Measurements from ENCODE around the gene SV2B. TPM values are rescaled to one million over a fixed set of nuclear protein-coding genes. Genes with fewer than 3 reads are reported as not detected.
A peak's percentile ranks its signal among the peaks of the same experiment; 100 is the strongest.

The SV2B gene
- total RNA-seq, 1 experiment from 2014 or later, result 1.4 TPM

GRCh38 chr15:91283155-91283554 is 183.1 kb downstream of the SV2B start:
- POLR2A ChIA-PET, result no interaction called here
- Mint-ChIP-seq H3K36me3 (no peaks in the 10 kb centered on the region), H3K4me1 (no peaks in the 10 kb centered on the region), H3K27ac (no peak overlapping the region), H3K4me3 (no peak overlapping the region), H3K27me3 (ENCODE audit: low read depth) (no peaks in the 10 kb centered on the region), H3K9me3 (no peaks in the 10 kb centered on the region)
- DNase-seq (ENCODE audit: low spot score) (no peak), ATAC-seq (no peak)
- CTCF ChIA-PET, result interaction anchor here (2.5 kb wide), 1 partner anchor 11 kb away, joined by 11 read pairs; no protein-coding TSS in a partner anchor
- TF ChIP-seq ATF3 (CRISPR knock-in tag; conservative IDR thresholded peaks at IDR 0.05) (no peak), NR3C1 (CRISPR knock-in tag; conservative IDR thresholded peaks at IDR 0.05; ENCODE audit: low read depth) (no peak), FOXP1 (CRISPR knock-in tag; IDR thresholded peaks at IDR 0.05; ENCODE audit: borderline replicate concordance) (no peak), SOX15 (CRISPR knock-in tag; IDR thresholded peaks at IDR 0.05) (no peak)

DNA sequence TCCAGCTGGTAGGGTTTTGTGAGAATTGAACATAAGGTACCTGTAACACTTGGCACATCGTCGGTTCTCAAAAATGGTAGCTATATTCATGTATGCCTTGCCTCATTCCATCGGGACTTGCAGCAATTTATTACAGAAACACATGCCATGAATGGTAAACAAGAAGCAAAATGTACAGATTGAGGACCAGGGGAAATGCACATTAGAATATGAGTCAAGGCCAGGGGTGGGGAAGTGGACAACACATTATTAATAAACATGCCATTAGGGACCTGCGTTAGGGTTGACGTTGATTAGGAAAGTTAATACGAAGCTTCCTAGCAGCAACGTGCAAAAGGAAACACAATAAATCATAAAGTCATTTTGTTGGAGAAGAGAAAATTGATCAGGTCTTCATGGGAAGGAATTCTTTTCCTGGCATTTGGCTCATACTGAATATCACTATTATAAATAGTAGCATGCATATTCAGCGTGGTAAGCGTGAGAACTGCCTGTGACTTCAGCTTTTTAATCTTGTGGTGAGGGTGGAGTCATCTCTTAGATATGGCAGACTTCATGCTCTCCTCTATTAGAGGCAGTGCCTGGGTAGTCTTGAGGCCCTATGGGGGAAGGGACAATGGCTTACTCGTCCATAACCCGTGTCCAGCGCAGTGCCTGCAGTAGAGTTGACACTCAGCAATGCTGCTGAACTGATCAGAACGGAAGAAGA is 184.9 kb downstream of the SV2B start:
- Mint-ChIP-seq H3K27ac (no peak overlapping the region), H3K4me3 (no peak overlapping the region), H3K9me3 (no peaks in the 10 kb centered on the region), H3K36me3 (no peaks in the 10 kb centered on the region), H3K27me3 (ENCODE audit: low read depth) (no peaks in the 10 kb centered on the region), H3K4me1 (0 out of 2 replicates have a peak, but pooled peaks cover 2% of the 10 kb centered on the region)
- CTCF ChIA-PET, result interaction anchor here (0.9 to 1.0 kb wide), 2 partner anchors 16 to 38 kb away, joined by 3 to 4 read pairs; no protein-coding TSS in a partner anchor
- POLR2A ChIA-PET, result no interaction called here
- ATAC-seq (no peak), DNase-seq (ENCODE audit: low spot score) (no peak)
- no peak for TF ChIP-seq NFYB (CRISPR knock-in tag; conservative IDR thresholded peaks at IDR 0.05; ENCODE audit: low read depth)
- no peak for TF ChIP-seq HMGA2 (CRISPR knock-in tag; IDR thresholded peaks at IDR 0.05)
- TF ChIP-seq IRF1 (CRISPR knock-in tag; IDR thresholded peaks at IDR 0.05), result no peak
- no peak for TF ChIP-seq RELA (CRISPR knock-in tag; IDR thresholded peaks at IDR 0.05; ENCODE audit: borderline replicate concordance)
- no peak for TF ChIP-seq ERG (CRISPR knock-in tag; IDR thresholded peaks at IDR 0.05)
- no peak for TF ChIP-seq ATF3 (CRISPR knock-in tag; conservative IDR thresholded peaks at IDR 0.05)
- TF ChIP-seq FOXP1 (CRISPR knock-in tag; IDR thresholded peaks at IDR 0.05; ENCODE audit: borderline replicate concordance), result no peak
- TF ChIP-seq ZNF512 (CRISPR knock-in tag; IDR thresholded peaks at IDR 0.05; ENCODE audit: borderline replicate concordance), result no peak

DNA sequence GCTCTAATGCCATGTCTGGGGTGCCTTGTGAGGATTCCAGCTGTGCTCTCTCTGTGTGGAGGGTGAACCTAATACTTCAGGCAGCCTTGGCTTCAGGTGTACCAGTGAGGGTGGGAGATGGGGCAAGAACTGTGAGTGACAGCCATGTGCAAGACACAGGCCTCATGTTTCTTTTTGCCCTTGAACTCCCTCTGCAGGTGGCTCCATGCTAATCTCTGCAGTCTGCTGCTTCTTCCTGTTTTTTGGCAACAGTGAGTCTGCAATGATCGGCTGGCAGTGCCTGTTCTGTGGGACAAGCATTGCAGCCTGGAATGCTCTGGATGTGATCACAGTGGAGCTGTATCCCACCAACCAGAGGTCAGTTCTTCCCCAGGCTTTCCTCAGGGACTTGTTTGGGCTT is 189.3 kb downstream of the SV2B start:
- Mint-ChIP-seq H3K4me3 (no peak overlapping the region), H3K36me3 (no peaks in the 10 kb centered on the region), H3K9me3 (peaks cover 7% of the 10 kb centered on the region; the same call in 1 of the 2 replicates), H3K27me3 (ENCODE audit: low read depth) (no peaks in the 10 kb centered on the region), H3K27ac (no peak overlapping the region), H3K4me1 (0 out of 2 replicates have a peak, but pooled peaks cover 5% of the 10 kb centered on the region)
- ATAC-seq, result peak; percentile 82
- DNase-seq (ENCODE audit: low spot score), result peak; percentile 16
- TF ChIP-seq ZNF423 (CRISPR knock-in tag; IDR thresholded peaks at IDR 0.05), result no peak
- POLR2A ChIA-PET, result no interaction called here
- CTCF ChIA-PET, result interaction anchor here (0.9 to 1.6 kb wide), 3 partner anchors 21 to 417 kb away, joined by 4 to 6 read pairs (median 4); no protein-coding TSS in a partner anchor

GRCh38 chr15:91290553-91290952 is 190.5 kb downstream of the SV2B start:
- Mint-ChIP-seq H3K4me1 (0 out of 2 replicates have a peak, but pooled peaks cover 5% of the 10 kb centered on the region), H3K36me3 (no peaks in the 10 kb centered on the region), H3K27ac (no peak overlapping the region), H3K9me3 (peaks cover 7% of the 10 kb centered on the region; the same call in 1 of the 2 replicates), H3K27me3 (ENCODE audit: low read depth) (no peaks in the 10 kb centered on the region), H3K4me3 (no peak overlapping the region)
- ChIA-PET POLR2A (no interaction called here), CTCF (interaction anchor here (0.9 to 1.2 kb wide), 2 partner anchors 19 to 416 kb away, joined by 3 to 6 read pairs; no protein-coding TSS in a partner anchor)
- DNase-seq (ENCODE audit: low spot score), result no peak
- ATAC-seq, result no peak
- TF ChIP-seq ZNF263 (CRISPR knock-in tag; IDR thresholded peaks at IDR 0.05; ENCODE audit: low read depth), result no peak
- TF ChIP-seq CREB1 (CRISPR knock-in tag; IDR thresholded peaks at IDR 0.05), result no peak
- no peak for TF ChIP-seq ZNF416 (CRISPR knock-in tag; IDR thresholded peaks at IDR 0.05)
- TF ChIP-seq GRHL2 (CRISPR knock-in tag; IDR thresholded peaks at IDR 0.05; ENCODE audit: insufficient replicate concordance, severe bottlenecking), result no peak
- TF ChIP-seq NFE2L1 (CRISPR knock-in tag; IDR thresholded peaks at IDR 0.05), result no peak
- no peak for TF ChIP-seq ZNF317 (CRISPR knock-in tag; IDR thresholded peaks at IDR 0.05; ENCODE audit: borderline replicate concordance, low read depth)
- no peak for TF ChIP-seq ZBTB21 (CRISPR knock-in tag; IDR thresholded peaks at IDR 0.05; ENCODE audit: borderline replicate concordance)
- TF ChIP-seq RELA (CRISPR knock-in tag; IDR thresholded peaks at IDR 0.05; ENCODE audit: borderline replicate concordance), result no peak
- no peak for TF ChIP-seq ZNF423 (CRISPR knock-in tag; IDR thresholded peaks at IDR 0.05)
- TF ChIP-seq ZNF512 (CRISPR knock-in tag; IDR thresholded peaks at IDR 0.05; ENCODE audit: borderline replicate concordance), result no peak
- TF ChIP-seq TCF7 (CRISPR knock-in tag; IDR thresholded peaks at IDR 0.05; ENCODE audit: low read depth), result no peak

Data from WTC11 (cell line).